Prostate gland (tissue), 2 donors: ENCODE data around the gene OSBPL3.

Source experiments
- CTCF ChIP-seq, 4 experiments: fragments of 200-600 bp in 2 of 4; fragments of 450-650 bp in 2 of 4; sonication (generic) in 2 of 4; IDR thresholded peaks; 1 replicate in 3 of 4; 2 replicates in 1 of 4; pipeline ENCODE4 v1.5.1; 2016 to 2019; ENCODE audit warnings: antibody characterized with exemption in 4 of 4, mild to moderate bottlenecking in 2 of 4, moderate library complexity in 2 of 4
- POLR2A ChIP-seq: fragments of 450-650 bp; IDR thresholded peaks from one replicate; pipeline ENCODE4 v1.6.1; 2016; ENCODE audit warnings: antibody characterized with exemption, mild to moderate bottlenecking

- TF ChIP-seq CTCF (IDR thresholded peaks at IDR 0.05) (no peak), POLR2A (no peak)
These were observed 137.3 kb downstream of the OSBPL3 start for GRCh38 chr7:24842449-24843241.
